Kidney (tissue), 14 donors: Measurements from ENCODE around the gene CPED1. TPM values are rescaled to one million over a fixed set of nuclear protein-coding genes. Genes with fewer than 3 reads are reported as not detected.

Source experiments
- DNase-seq, 5 donors: peaks; one replicate each; pipeline ENCODE4 v3.0.0-alpha.2; 2013 to 2020
- FAIRE-seq: peaks from 2 replicates; lab custom pipeline; 2012; peaks lifted over from hg19 to GRCh38; lab: Jason Lieb, UNC
- H3K27ac ChIP-seq, 2 donors: one replicate each; pipeline ENCODE4 v1.7.0; 2013; ENCODE audit warnings: low read depth in 2 of 2, low read length in 2 of 2, inconsistent platforms in 1 of 2
- H3K27me3 ChIP-seq: one replicate; pipeline ENCODE4 v1.7.1; 2013; ENCODE audit warnings: low read length, inconsistent platforms; ENCODE audit not compliant: control insufficient read depth, insufficient read depth
- H3K36me3 ChIP-seq, 3 donors: one replicate each; pipeline versions ENCODE4 v1.7.0 to v1.7.1; 2013; ENCODE audit warnings: low read length in 3 of 3, control low read depth in 1 of 3, inconsistent platforms in 1 of 3; ENCODE audit not compliant: insufficient read depth in 3 of 3, control insufficient read depth in 2 of 3
- H3K4me1 ChIP-seq, 3 donors: one replicate each; pipeline versions ENCODE4 v1.7.0 to v1.7.1; 2013; ENCODE audit warnings: low read length in 3 of 3, inconsistent platforms in 1 of 3, low read depth in 1 of 3; ENCODE audit not compliant: control insufficient read depth in 2 of 3, insufficient read depth in 2 of 3
- H3K4me3 ChIP-seq, 3 donors: one replicate each; pipeline versions ENCODE4 v1.7.0 to v1.8.1; 2013; ENCODE audit warnings: low read length in 3 of 3, control low read depth in 1 of 3, inconsistent platforms in 1 of 3
- H3K9ac ChIP-seq, 3 donors: one replicate each; pipeline versions ENCODE4 v1.7.0 to v1.7.1; 2013; ENCODE audit warnings: low read length in 3 of 3, control low read depth in 1 of 3, inconsistent platforms in 1 of 3
- H3K9me3 ChIP-seq, 3 donors: one replicate each; pipeline versions ENCODE4 v1.7.0 to v1.7.1; 2013; ENCODE audit warnings: low read length in 3 of 3, control low read depth in 1 of 3, inconsistent platforms in 1 of 3; ENCODE audit not compliant: control insufficient read depth in 2 of 3, insufficient read depth in 1 of 3
- intact Hi-C: fragments of 100-400 bp; cut with DNase I; formaldehyde crosslinking; loops from one replicate; pipeline ENCODE4 v1.11.1; 2022
- polyA plus RNA-seq: library from polyadenylated mRNA; stranded (reverse); fragments of 350-450 nt; fragmentation: Illumina TruSeq; extraction: RNeasy Lipid Tissue Mini Kit (QIAGEN cat#74804); gene quantifications from one replicate; pipeline ENCODE4 v1.2.3, GENCODE V29; 2014; ENCODE audit warnings: low read depth, low replicate concordance; ENCODE audit not compliant: insufficient read depth
- total RNA-seq: library from RNA; stranded (reverse); fragmentation: NEBNext Ultra II Directional; extraction: Animal tissue kit (Norgen Biotek cat#: 25700); gene quantifications from one replicate; pipeline ENCODE4 v1.2.1, GENCODE V29; 2021
- TF ChIP-seq, protein P1 (sequence below): IDR thresholded peaks from 3 replicates; pipeline ENCODE4 v1.5.1; 2012; ENCODE audit warnings: mild to moderate bottlenecking, moderate library complexity, borderline replicate concordance; ENCODE audit not compliant: insufficient read depth; ENCODE audit errors: extremely low read depth
- donor health status: control.
- donor health status: control.
- donor health status: control.
- donor health status: control.
- donor health status: control.
- donor health status: DM: yes; HTN: yes; CAD: no.
- donor health status: Normal renal cell carcinoma (clear cell type).

Gene CPED1
- total and polyA plus RNA-seq, 2 donors from 2014 or later: 2.9 to 16.9 TPM

DNA sequence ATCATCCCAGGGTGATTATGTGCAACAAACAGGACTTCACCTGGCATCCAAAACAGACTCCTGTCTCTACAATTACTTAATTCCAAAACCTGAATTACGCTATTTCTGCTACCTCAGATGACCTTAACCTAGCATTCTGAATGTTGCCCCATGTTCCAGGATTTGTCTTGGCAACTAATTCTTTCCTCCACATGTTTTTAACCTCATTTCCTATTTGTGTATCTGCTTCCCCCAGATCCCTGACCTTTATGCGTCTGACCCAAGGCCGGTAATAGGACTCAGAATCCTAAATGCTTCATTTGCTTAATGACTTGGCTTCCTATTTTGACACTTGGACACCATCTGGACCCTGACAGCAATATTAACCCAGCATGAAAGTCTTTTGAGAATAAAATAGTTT, 46.7 kb upstream of the CPED1 start:
- H3K36me3 ChIP-seq: no peaks in the 10 kb centered on the region
- H3K4me3 ChIP-seq: no peak overlapping the region
- DNase-seq (no peak), FAIRE-seq (no peak)
- no peaks in the 10 kb centered on the region for H3K9me3 ChIP-seq
- no peak overlapping the region for H3K27ac ChIP-seq
- H3K9ac ChIP-seq: no peak overlapping the region
- intact Hi-C loops: loop anchor here (10.0 kb wide), 1 partner anchor 137 kb away; no protein-coding TSS in a partner anchor
- H3K4me1 ChIP-seq: no peaks in the 10 kb centered on the region
- H3K27me3 ChIP-seq: no peaks in the 10 kb centered on the region
- TF ChIP-seq, protein P1, sequence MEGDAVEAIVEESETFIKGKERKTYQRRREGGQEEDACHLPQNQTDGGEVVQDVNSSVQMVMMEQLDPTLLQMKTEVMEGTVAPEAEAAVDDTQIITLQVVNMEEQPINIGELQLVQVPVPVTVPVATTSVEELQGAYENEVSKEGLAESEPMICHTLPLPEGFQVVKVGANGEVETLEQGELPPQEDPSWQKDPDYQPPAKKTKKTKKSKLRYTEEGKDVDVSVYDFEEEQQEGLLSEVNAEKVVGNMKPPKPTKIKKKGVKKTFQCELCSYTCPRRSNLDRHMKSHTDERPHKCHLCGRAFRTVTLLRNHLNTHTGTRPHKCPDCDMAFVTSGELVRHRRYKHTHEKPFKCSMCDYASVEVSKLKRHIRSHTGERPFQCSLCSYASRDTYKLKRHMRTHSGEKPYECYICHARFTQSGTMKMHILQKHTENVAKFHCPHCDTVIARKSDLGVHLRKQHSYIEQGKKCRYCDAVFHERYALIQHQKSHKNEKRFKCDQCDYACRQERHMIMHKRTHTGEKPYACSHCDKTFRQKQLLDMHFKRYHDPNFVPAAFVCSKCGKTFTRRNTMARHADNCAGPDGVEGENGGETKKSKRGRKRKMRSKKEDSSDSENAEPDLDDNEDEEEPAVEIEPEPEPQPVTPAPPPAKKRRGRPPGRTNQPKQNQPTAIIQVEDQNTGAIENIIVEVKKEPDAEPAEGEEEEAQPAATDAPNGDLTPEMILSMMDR: no peak

DNA sequence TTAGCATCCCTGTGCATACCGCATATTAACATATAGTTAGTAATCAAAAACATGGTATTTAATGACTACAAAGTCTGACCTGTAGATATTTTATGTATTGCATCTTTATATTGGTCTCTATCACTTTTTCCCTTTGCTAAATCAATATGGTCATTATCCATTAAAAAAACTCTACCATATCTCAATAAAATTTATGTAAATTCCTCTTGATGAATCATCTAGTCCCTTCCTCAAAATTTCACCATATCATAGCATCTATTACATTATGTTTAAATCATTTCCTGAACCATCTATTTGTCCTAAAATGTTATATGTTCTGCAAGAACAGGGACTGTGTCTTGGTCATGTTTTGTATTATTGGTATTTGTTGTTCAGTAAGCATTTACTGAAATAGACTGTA, 45.6 kb upstream of the CPED1 start:
- H3K36me3 ChIP-seq: no peaks in the 10 kb centered on the region
- DNase-seq (no peak), FAIRE-seq (no peak)
- no peak overlapping the region for H3K9ac ChIP-seq
- TF ChIP-seq, protein P1: no peak
- H3K27ac ChIP-seq: no peak overlapping the region
- no peak overlapping the region for H3K4me3 ChIP-seq
- H3K9me3 ChIP-seq: no peaks in the 10 kb centered on the region
- intact Hi-C loops: loop anchor here (10.0 kb wide), 1 partner anchor 138 kb away; no protein-coding TSS in a partner anchor
- H3K4me1 ChIP-seq: no peaks in the 10 kb centered on the region
- no peaks in the 10 kb centered on the region for H3K27me3 ChIP-seq

DNA sequence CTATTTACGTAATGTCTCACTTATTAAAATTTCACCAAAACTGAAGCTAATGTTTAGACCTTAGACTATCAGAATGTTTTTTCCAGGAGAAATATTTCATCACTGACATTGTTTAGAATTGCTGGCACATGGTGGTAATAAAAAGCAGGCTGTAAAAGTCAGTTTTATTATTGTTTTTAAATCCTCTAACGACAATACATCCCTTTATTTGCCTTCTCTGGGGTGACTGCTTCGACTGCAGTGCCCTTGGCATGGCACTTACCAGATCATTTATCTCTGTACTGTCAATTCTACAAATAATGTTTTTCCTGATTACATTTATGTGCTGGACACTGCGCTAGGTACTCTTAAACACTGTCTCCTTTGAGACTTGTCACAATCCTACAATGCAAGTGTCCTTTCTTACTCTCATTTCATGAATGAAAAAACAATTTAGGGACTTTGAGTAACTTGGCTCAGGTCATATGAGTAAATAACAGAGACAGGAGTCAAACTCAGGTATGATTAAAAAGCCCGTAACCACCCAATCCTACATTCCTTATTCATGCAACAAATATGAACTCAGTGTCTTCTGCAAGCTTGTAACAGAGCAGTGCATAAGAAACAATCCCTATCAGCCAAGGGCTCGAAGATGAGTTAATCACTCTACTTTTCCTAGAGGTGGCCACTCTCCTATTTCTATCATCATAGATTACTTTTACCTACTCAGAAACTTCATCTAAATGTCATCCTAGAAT, 43.5 kb upstream of the CPED1 start:
- Histone ChIP-seq H3K27me3 (no peaks in the 10 kb centered on the region), H3K27ac (no peak overlapping the region), H3K9ac (no peak overlapping the region), H3K36me3 (no peaks in the 10 kb centered on the region), H3K4me1 (no peaks in the 10 kb centered on the region), H3K4me3 (no peak overlapping the region), H3K9me3 (no peaks in the 10 kb centered on the region)
- DNase-seq: no peak
- TF ChIP-seq, protein P1: no peak
- no peak for FAIRE-seq
- intact Hi-C loops: loop anchor here (10.0 kb wide), 1 partner anchor 140 kb away; no protein-coding TSS in a partner anchor
